Esophagus squamous epithelium (tissue), 4 donors: ENCODE measurements around the gene TRIM41.

Experiments used
- CTCF ChIP-seq, 6 experiments: fragments of 450-650 bp in 4 of 6; fragments of 200-600 bp in 2 of 6; sonication (generic) in 2 of 6; IDR thresholded peaks; one replicate each; pipeline ENCODE4 v1.5.1; 2016 to 2019; ENCODE audit warnings: antibody characterized with exemption in 6 of 6, mild to moderate bottlenecking in 4 of 6, moderate library complexity in 4 of 6
- POLR2A ChIP-seq, 4 donors: fragments of 450-650 bp; IDR thresholded peaks; one replicate each; pipeline ENCODE4 v1.6.1; 2017; ENCODE audit warnings: antibody characterized with exemption in 4 of 4, mild to moderate bottlenecking in 4 of 4, moderate library complexity in 3 of 4

- TF ChIP-seq POLR2A (IDR thresholded peaks at IDR 0.05): no peak
- no peak for TF ChIP-seq CTCF (IDR thresholded peaks at IDR 0.05)
These were observed 28.4 kb upstream of the TRIM41 start for GRCh38 chr5:181194489-181195248.
